HEK293 (cell line): Measurements from ENCODE around the gene COPG2.

Source experiments
- CTCF ChIP-seq: fragments of 450-650 bp; formaldehyde crosslinking; IDR thresholded peaks from 2 replicates; pipeline ENCODE4 v1.5.1; 2016; ENCODE audit warnings: missing biosample characterization, missing genetic modification characterization
- KLF7 ChIP-seq: fragments of 450-650 bp; formaldehyde crosslinking; IDR thresholded peaks from 2 replicates; pipeline ENCODE4 v1.5.1; 2016; ENCODE audit warnings: missing biosample characterization, missing genetic modification characterization, borderline replicate concordance
- PRDM1 ChIP-seq: fragments of 450-650 bp; formaldehyde crosslinking; IDR thresholded peaks from 2 replicates; pipeline ENCODE4; 2016; ENCODE audit warnings: missing biosample characterization, missing genetic modification characterization
- SCRT2 ChIP-seq: fragments of 450-650 bp; formaldehyde crosslinking; IDR thresholded peaks from 2 replicates; pipeline ENCODE4 v1.5.1; 2016; ENCODE audit warnings: missing biosample characterization, missing genetic modification characterization
- SETDB1 ChIP-seq: IDR thresholded peaks from one replicate; pipeline ENCODE4 v1.6.1; 2017; ENCODE audit warnings: mild to moderate bottlenecking, low read length, moderate library complexity, mixed read lengths; ENCODE audit not compliant: insufficient read length
- ZNF37A ChIP-seq: fragments of 450-650 bp; IDR thresholded peaks from 2 replicates; pipeline ENCODE4 v1.5.1; 2018; ENCODE audit warnings: missing biosample characterization, missing genetic modification characterization
- ZNF404 ChIP-seq: fragments of 450-650 bp; formaldehyde crosslinking; IDR thresholded peaks from 2 replicates; pipeline ENCODE4 v1.5.1; 2017; ENCODE audit warnings: missing biosample characterization, missing genetic modification characterization
- ZNF639 ChIP-seq: fragments of 450-650 bp; formaldehyde crosslinking; IDR thresholded peaks from 2 replicates; pipeline ENCODE4 v1.5.1; 2016; ENCODE audit warnings: missing biosample characterization, missing genetic modification characterization
- ZNF792 ChIP-seq: fragments of 450-650 bp; formaldehyde crosslinking; IDR thresholded peaks from 2 replicates; pipeline ENCODE4 v1.5.1; 2016; ENCODE audit warnings: missing biosample characterization, missing genetic modification characterization

- TF ChIP-seq ZNF404 (tag by site-specific recombination) (no peak), SETDB1 (no peak), CTCF (no peak), ZNF792 (tag by site-specific recombination) (no peak), SCRT2 (tag by site-specific recombination) (no peak), ZNF37A (no peak), ZNF639 (tag by site-specific recombination) (no peak), KLF7 (tag by site-specific recombination) (no peak), PRDM1 (tag by site-specific recombination) (no peak)
These were observed 27.5 kb downstream of the COPG2 start for GRCh38 chr7:130641040-130641439.
